Amniotic stem cell (primary cell): ENCODE data around the gene P2RY4.
"Not testable (repeated sequence)": the region's sequence is repeated elsewhere in the genome, so short reads cannot be mapped to it uniquely, and the experiment has no call there.

Experiments
- DNase-seq: peaks from one replicate; lab custom pipeline; 2025; lab: John Stamatoyannopoulos, UW

Gene P2RY4

GRCh38 chrX:70260104-70260503 lies at the start of gene P2RY4:
P2RY4 (minus strand) TSS chrX:70260204; CDS start chrX:70259624, 580 bp downstream.
- no peak for DNase-seq

- DNase-seq: no peak
These were observed 41.7 kb upstream of the P2RY4 start for GRCh38 chrX:70301716-70302115.

GRCh38 chrX:70293621-70294020 lies 33.6 kb upstream of the P2RY4 start:
- DNase-seq: no peak

- DNase-seq: no peak
These were observed 32.8 kb upstream of the P2RY4 start for GRCh38 chrX:70292788-70293187.

- DNase-seq: peak; percentile 49
These were observed 30.1 kb upstream of the P2RY4 start, which contains the start of the genes KIF4A and PDZD11 for GRCh38 chrX:70289793-70290770. KIF4A (plus strand) TSS chrX:70290104; CDS start chrX:70290459, 355 bp downstream. PDZD11 (minus strand) TSS chrX:70289927; CDS start chrX:70289341, 586 bp downstream.

- no peak for DNase-seq
These were observed 29.3 kb upstream of the P2RY4 start for GRCh38 chrX:70289168-70289792.

- no peak for DNase-seq
These were observed 21.9 kb upstream of the P2RY4 start, which contains the start of gene RAB41 for GRCh38 chrX:70281951-70282350. RAB41 (plus strand) TSS chrX:70282172; CDS start chrX:70282218, 46 bp downstream.

GRCh38 chrX:70280573-70280972 lies 20.6 kb upstream of the P2RY4 start:
- DNase-seq: no peak

GRCh38 chrX:70279081-70279480 lies 19.1 kb upstream of the P2RY4 start:
- DNase-seq: no peak

GRCh38 chrX:70274029-70274428 lies 14.0 kb upstream of the P2RY4 start:
- not testable (repeated sequence) for DNase-seq

GRCh38 chrX:70268034-70268433 lies 8.0 kb upstream of the P2RY4 start, which contains the start of gene ARR3:
ARR3 (plus strand) TSS chrX:70268334; CDS start chrX:70269386, 1,052 bp downstream.
- no peak for DNase-seq

GRCh38 chrX:70264784-70265183 lies 4.8 kb upstream of the P2RY4 start:
- no peak for DNase-seq

- DNase-seq: no peak
These were observed 3.1 kb upstream of the P2RY4 start for GRCh38 chrX:70262952-70263567.

- no peak for DNase-seq
These were observed 2.3 kb downstream of the P2RY4 start for GRCh38 chrX:70257423-70258288.

GRCh38 chrX:70255452-70255851 lies 4.6 kb downstream of the P2RY4 start:
- no peak for DNase-seq

- DNase-seq: no peak
These were observed 5.1 kb downstream of the P2RY4 start for GRCh38 chrX:70254909-70255308.

- DNase-seq: no peak
These were observed 6.0 kb downstream of the P2RY4 start for GRCh38 chrX:70254063-70254400.

- DNase-seq: no peak
These were observed 6.5 kb downstream of the P2RY4 start for GRCh38 chrX:70253377-70254062.

GRCh38 chrX:70252491-70252890 lies 7.5 kb downstream of the P2RY4 start:
- DNase-seq: no peak

- DNase-seq: no peak
These were observed 12.8 kb downstream of the P2RY4 start for GRCh38 chrX:70247252-70247651.

GRCh38 chrX:70244881-70245280 lies 15.1 kb downstream of the P2RY4 start:
- DNase-seq: no peak
